ENCODE results near the gene ZNF100. TPM values are rescaled to one million over a fixed set of nuclear protein-coding genes. Genes with fewer than 3 reads are reported as not detected.

Gene ZNF100
- total RNA-seq, 1 experiment from 2014 or later = 30.7 TPM

DNA sequence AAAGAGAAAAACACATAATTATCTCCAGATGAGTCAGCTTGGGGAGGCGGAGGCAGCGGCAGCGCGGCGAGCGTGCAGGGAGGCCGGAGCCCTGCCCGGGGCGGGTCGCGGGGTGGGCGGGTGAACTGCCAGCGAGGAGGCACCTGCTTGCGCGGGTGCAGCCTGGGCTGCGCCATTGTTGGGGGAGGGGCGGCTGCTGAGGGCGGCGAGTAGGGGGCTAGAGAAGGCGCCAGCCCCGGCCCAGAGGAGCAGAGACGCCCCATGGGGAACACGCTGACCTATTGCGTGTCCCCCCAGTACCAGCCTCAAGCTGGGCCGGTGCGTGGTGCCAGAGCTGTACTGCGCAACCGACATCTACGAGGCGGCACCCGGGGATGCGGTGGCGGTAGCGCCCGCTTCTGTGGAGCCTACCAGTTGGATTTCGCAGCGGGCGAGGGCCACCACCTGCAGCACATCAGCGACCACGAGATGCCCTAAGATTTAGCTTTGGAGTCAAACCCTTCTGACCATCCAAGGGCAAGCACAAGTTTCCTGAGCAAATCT, 16.7 kb downstream of the ZNF100 start:
- Histone ChIP-seq H2BK20ac (ENCODE audit: low read depth, low read length, poor library complexity, severe bottlenecking) (no peak overlapping the region), H4K91ac (ENCODE audit: insufficient read length, low read depth, low read length) (no peak overlapping the region), H3K79me1 (ENCODE audit: insufficient read depth, low read depth, low read length, poor library complexity, severe bottlenecking) (peaks cover 9% of the 10 kb centered on the region), H3T11ph (ENCODE audit: low read length) (no peak overlapping the region), H2BK5ac (ENCODE audit: insufficient read length, low read length) (no peak overlapping the region), H2BK12ac (ENCODE audit: insufficient read length, low read depth, low read length) (no peak overlapping the region), H3K18ac (ENCODE audit: insufficient read length, low read depth, low read length) (no peak overlapping the region), H3K9me3 (ENCODE audit: control insufficient read depth, low read depth, low read length) (no peaks in the 10 kb centered on the region), H2BK120ac (ENCODE audit: low read depth, low read length, poor library complexity, severe bottlenecking) (no peak overlapping the region), H3K23me2 (ENCODE audit: insufficient read length, low read depth, low read length, poor library complexity, severe bottlenecking) (no peaks in the 10 kb centered on the region), H3K4me2 (ENCODE audit: insufficient read depth, insufficient read length, low read length) (no peak overlapping the region), H3K56ac (ENCODE audit: insufficient read length, low read depth, low read length) (no peak overlapping the region), H3K14ac (ENCODE audit: insufficient read depth, low read length) (no peak overlapping the region), H3K27me3 (ENCODE audit: insufficient read depth, low read length) (no peaks in the 10 kb centered on the region), H3K9ac (ENCODE audit: extremely low read depth, insufficient read length, low read length) (no peak overlapping the region), H2BK15ac (ENCODE audit: low read depth, low read length) (no peak overlapping the region), H2AK5ac (ENCODE audit: insufficient read length, low read length) (no peak overlapping the region), H4K20me1 (ENCODE audit: control insufficient read depth, insufficient read depth, insufficient read length) (no peaks in the 10 kb centered on the region), H3K4me1 (ENCODE audit: insufficient read depth, low read length) (no peaks in the 10 kb centered on the region), H3K79me2 (ENCODE audit: insufficient read depth, low read length) (peaks cover 2% of the 10 kb centered on the region; the same call in 1 of the 2 replicates), H4K8ac (replicated peaks; ENCODE audit: insufficient read length, low read depth, low read length) (no peak overlapping the region), H3K27ac (ENCODE audit: insufficient read length, low read depth, low read length) (no peak overlapping the region), H3K23ac (ENCODE audit: insufficient read length, low read depth, low read length) (no peak overlapping the region), H4K5ac (ENCODE audit: insufficient read length, low read depth, low read length) (no peak overlapping the region), H2AFZ (ENCODE audit: low read length) (no peak overlapping the region), H3K4ac (ENCODE audit: low read depth, low read length) (no peak overlapping the region)
- TF ChIP-seq, protein P1, sequence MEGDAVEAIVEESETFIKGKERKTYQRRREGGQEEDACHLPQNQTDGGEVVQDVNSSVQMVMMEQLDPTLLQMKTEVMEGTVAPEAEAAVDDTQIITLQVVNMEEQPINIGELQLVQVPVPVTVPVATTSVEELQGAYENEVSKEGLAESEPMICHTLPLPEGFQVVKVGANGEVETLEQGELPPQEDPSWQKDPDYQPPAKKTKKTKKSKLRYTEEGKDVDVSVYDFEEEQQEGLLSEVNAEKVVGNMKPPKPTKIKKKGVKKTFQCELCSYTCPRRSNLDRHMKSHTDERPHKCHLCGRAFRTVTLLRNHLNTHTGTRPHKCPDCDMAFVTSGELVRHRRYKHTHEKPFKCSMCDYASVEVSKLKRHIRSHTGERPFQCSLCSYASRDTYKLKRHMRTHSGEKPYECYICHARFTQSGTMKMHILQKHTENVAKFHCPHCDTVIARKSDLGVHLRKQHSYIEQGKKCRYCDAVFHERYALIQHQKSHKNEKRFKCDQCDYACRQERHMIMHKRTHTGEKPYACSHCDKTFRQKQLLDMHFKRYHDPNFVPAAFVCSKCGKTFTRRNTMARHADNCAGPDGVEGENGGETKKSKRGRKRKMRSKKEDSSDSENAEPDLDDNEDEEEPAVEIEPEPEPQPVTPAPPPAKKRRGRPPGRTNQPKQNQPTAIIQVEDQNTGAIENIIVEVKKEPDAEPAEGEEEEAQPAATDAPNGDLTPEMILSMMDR (conservative IDR thresholded peaks at IDR 0.05) = no peak
- DNase-seq = no peak
- H3K36me3 Mint-ChIP-seq (ENCODE audit: insufficient read depth in 1 of 3, low read depth in 3 of 3) = peaks cover 65 to 73% (median 69%) of the 10 kb centered on the region in 3 experiments
- WGBS (ENCODE audit: extremely low coverage, insufficient read length, low lambda C conversion rate) = no CpG with 5 or more reads among the region's 40 CpGs
- H3K9me3 Mint-ChIP-seq = peaks cover 3 to 36% of the 10 kb centered on the region in 2 experiments
- H3K27me3 Mint-ChIP-seq (ENCODE audit: low read depth) = no peaks in the 10 kb centered on the region
- 0 out of 7 replicates have a peak overlapping the region, but pooled peaks of 1 of the 3 experiments have one; percentile 51 for H3K27ac Mint-ChIP-seq
- H3K4me1 Mint-ChIP-seq = no peaks in the 10 kb centered on the region
- H3K4me3 Mint-ChIP-seq = no peak overlapping the region; a peak in 1 of 5 replicates

Data from H9 (cell line).